OCI-LY1 (cell line): ENCODE results near the gene L3MBTL3.

ENCODE experiments used
- EZH2 ChIP-seq: fragments of 200-600 bp; sonication (generic), shearing (Covaris generic); IDR thresholded peaks from 2 replicates; pipeline ENCODE4 v1.8.0; 2017; ENCODE audit warnings: borderline replicate concordance, mixed run types, mild to moderate bottlenecking, antibody characterized with exemption, low read length, moderate library complexity, mixed read lengths
- TF ChIP-seq, protein P1 (sequence below): fragments of 200-600 bp; sonication (generic), shearing (Covaris generic); IDR thresholded peaks from 2 replicates; pipeline ENCODE4 v1.5.1; 2017; ENCODE audit warnings: mild to moderate bottlenecking, antibody characterized with exemption, low read length, moderate library complexity, mixed read lengths

DNA sequence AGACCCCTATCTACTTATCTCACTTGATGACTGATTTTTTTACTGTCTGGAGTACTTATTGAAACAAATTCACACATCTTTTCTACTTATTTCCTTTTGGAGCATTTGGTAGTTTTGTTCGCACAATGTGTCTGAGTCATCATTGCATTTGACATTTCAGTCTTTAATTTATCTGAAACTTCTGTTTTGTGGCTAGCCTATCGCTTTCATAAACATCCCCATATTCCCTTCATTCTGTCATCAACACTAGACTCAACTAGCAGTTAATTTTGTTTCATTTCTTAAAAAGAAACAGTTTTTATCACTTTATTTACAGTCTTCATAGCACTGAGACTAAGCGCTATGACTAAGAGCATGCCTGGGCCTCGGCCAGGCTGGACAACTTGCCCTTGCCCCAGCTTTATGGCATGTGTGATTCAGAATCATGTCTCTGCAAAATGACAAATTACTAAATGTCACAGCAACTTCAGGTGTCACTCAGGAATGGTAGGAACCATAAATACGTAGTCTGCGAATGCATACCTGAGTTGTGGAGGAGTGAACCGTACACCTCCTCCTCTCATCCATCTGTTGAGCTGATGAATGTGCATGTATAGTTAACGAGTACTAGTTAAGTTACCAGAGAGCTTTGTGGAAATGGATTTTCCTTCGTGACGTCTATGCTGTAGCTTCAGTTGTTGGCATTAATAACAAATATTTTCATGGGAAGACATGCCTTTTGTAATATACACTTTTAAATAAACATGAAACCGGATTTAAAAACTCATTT lies 16.2 kb downstream of the L3MBTL3 start:
- TF ChIP-seq, protein P1, sequence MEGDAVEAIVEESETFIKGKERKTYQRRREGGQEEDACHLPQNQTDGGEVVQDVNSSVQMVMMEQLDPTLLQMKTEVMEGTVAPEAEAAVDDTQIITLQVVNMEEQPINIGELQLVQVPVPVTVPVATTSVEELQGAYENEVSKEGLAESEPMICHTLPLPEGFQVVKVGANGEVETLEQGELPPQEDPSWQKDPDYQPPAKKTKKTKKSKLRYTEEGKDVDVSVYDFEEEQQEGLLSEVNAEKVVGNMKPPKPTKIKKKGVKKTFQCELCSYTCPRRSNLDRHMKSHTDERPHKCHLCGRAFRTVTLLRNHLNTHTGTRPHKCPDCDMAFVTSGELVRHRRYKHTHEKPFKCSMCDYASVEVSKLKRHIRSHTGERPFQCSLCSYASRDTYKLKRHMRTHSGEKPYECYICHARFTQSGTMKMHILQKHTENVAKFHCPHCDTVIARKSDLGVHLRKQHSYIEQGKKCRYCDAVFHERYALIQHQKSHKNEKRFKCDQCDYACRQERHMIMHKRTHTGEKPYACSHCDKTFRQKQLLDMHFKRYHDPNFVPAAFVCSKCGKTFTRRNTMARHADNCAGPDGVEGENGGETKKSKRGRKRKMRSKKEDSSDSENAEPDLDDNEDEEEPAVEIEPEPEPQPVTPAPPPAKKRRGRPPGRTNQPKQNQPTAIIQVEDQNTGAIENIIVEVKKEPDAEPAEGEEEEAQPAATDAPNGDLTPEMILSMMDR: no peak
- no peak for TF ChIP-seq EZH2
